Retinal pigment epithelial cell (primary cell): ENCODE measurements around the gene XYLT1.

Experiments
- DNase-seq: peaks from one replicate; pipeline ENCODE4 v3.0.0-alpha.2; 2010; ENCODE audit warnings: low read depth
- H3K4me3 ChIP-seq: 2 replicates; pipeline ENCODE4 v1.5.1; 2011; ENCODE audit warnings: mild to moderate bottlenecking, low read length, control low read depth, moderate library complexity
- TF ChIP-seq, protein P1 (sequence below): conservative IDR thresholded peaks from 2 replicates; pipeline ENCODE4 v1.5.1; 2011; ENCODE audit warnings: low read depth, low read length, control low read depth, inconsistent platforms

The XYLT1 gene

GRCh38 chr16:17356243-17356933 is 114.4 kb downstream of the XYLT1 start:
- TF ChIP-seq, protein P1, sequence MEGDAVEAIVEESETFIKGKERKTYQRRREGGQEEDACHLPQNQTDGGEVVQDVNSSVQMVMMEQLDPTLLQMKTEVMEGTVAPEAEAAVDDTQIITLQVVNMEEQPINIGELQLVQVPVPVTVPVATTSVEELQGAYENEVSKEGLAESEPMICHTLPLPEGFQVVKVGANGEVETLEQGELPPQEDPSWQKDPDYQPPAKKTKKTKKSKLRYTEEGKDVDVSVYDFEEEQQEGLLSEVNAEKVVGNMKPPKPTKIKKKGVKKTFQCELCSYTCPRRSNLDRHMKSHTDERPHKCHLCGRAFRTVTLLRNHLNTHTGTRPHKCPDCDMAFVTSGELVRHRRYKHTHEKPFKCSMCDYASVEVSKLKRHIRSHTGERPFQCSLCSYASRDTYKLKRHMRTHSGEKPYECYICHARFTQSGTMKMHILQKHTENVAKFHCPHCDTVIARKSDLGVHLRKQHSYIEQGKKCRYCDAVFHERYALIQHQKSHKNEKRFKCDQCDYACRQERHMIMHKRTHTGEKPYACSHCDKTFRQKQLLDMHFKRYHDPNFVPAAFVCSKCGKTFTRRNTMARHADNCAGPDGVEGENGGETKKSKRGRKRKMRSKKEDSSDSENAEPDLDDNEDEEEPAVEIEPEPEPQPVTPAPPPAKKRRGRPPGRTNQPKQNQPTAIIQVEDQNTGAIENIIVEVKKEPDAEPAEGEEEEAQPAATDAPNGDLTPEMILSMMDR = no peak
- H3K4me3 ChIP-seq = no peak overlapping the region
- no peak for DNase-seq

- TF ChIP-seq, protein P1 = no peak
- H3K4me3 ChIP-seq = no peak overlapping the region
- no peak for DNase-seq
Measured at GRCh38 chr16:17354685-17355084, 116.1 kb downstream of the XYLT1 start.

DNA sequence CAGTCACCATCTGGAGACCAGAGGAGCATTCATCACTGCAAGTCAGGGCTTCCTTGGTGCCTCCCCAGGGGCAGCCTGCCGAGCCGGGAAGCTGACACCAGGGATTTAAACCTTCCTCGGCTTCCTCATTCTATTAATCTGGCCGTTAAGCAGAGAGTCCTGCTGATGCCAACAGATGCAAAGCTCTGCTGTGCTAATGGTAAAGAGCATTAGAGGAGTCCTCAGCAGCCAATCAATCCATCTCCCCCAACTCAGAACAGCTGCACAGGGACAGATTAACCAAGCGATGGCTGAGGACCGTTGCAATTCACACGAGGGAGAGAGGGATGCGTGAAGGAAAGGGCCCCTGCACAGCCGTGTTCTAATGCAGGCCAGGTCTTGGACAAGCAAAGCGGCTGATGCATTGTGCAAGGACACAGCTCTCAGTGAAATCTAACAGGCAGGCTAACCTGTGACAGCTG is 116.6 kb downstream of the XYLT1 start:
- H3K4me3 ChIP-seq = no peak overlapping the region
- no peak for DNase-seq
- TF ChIP-seq, protein P1 = no peak

DNA sequence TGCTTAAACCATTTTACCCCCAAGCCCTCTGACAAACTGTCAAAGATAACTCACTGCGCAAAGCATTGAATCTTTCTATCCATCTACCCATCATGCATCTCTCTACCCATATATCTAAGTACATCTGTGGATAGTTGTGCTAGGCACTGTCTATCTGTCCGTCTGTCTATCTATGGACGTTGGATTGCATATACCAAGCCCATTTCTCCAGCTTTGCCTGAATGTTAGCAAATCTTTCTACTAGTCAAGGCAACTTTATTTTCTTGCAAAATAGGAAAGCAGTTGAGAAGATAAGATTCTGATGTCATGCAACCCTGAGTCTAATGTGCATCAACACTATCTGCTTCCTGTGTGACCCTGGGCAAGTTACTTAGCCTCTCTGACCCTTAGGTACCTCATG is 117.2 kb downstream of the XYLT1 start:
- H3K4me3 ChIP-seq = no peak overlapping the region
- TF ChIP-seq, protein P1 = no peak
- no peak for DNase-seq

DNA sequence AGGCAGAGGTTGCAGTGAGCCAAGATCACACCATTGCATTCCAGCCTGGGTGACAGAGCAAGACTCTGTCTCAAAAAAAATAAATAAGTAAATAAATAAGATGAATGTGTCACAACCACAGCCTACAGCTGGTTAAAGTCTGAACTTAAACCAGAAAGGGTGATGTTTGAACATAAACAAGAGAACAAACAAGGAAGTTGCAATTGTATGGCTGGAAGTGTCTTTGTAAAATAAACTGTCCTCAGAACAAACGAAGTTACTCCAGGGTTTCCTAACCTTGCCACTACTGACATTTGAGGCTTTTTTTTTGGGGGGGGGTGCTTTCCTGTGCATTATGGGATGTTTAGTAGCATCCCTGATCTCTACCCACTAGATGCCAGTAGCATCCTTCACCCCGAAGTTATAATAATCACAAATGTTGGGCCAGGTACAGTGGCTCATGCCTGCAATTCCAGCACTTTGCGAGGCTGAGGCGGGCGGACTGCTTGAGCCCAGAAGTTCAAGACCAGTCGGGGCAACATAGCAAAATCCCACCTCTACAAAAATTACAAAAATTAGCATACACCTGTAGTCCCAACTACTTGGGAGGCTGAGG is 119.2 kb downstream of the XYLT1 start:
- no peak for DNase-seq
- TF ChIP-seq, protein P1 = no peak
- no peak overlapping the region for H3K4me3 ChIP-seq

GRCh38 chr16:17350207-17350606 is 120.6 kb downstream of the XYLT1 start:
- H3K4me3 ChIP-seq = no peak overlapping the region
- TF ChIP-seq, protein P1 = no peak
- DNase-seq = no peak

DNA sequence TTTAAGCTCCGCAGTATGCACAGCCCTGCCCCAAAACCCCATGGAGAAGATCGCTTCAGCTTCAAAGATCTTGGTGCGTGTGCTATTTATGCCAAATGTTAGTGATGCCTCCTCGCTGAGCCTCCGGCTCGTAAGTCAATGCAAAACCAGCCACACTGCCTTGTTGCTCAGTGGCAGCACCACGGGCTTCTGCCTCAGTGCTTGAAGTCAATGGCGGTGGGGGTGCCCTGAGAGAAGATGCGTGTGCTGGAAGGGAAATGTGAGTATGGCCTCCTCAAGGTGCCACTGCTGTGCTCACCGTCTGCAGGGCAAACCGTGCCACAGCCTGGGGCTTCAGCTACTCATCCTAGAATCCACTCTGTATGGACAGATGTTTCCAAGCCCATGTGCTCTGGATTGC is 121.9 kb downstream of the XYLT1 start:
- DNase-seq = no peak
- H3K4me3 ChIP-seq = no peak overlapping the region
- TF ChIP-seq, protein P1 = no peak
